NK-92 treated with Interleukin-12 subunit alpha and Interleukin-12 subunit beta, amount 100 ng/mL, for 24 hours (cell line): ENCODE data around the gene CCDC78.
A peak's percentile ranks its signal among the peaks of the same experiment; 100 is the strongest.

Experiments
- DNase-seq: peaks from one replicate; lab custom pipeline; 2025; lab: John Stamatoyannopoulos, UW

CCDC78 gene

DNA sequence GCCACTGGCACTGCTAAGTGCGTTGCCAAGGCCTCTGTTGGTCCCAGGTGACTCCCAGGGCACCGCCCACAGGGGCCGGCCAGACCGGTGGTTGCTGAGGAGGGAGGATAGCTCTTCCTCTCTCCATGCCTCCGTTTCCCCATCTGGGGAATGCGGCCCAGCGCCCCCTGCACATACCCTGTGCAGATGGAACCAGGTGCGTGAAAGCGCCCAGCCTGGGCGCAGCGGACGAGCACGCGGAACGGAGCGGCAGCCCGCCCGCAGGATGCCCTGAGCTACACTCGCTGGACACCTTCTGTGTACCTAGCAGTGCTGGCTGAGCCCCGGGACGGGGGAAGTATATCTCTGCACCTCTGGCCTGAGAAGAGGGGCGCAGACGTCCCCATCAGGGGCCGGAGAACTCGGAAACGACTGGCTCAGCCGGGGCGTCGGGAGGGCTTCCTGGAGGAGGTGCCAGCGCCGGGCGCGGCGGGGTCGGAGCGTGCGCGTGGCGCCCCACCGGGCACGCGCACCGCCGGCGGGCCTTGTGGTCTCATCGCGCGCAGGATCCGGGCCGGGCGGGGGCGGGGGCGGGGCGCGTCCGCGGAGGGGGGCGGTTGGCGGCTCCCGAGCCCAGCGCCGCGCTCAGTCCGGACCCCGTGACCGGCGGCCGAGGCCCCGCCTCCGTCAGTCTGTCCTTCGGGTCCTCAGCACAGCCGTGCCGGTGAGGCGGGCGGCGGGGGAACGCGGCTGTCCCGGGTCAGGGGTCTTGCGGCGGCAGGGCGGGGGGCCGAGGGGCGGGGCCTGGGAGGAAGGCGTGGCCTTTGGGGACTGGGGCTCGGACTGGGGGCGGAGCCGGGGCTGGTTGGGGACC lies at the start of gene CCDC78, which contains the start of gene HAGHL:
CCDC78 (minus strand) TSS at position 6 of the 853 bp plus-strand sequence. CDS start 76 bp downstream, outside the sequence.
HAGHL (plus strand) TSS at position 669 of the 853 bp plus-strand sequence. CDS start 404 bp downstream, outside the sequence.
- DNase-seq: peak; percentile 61

DNA sequence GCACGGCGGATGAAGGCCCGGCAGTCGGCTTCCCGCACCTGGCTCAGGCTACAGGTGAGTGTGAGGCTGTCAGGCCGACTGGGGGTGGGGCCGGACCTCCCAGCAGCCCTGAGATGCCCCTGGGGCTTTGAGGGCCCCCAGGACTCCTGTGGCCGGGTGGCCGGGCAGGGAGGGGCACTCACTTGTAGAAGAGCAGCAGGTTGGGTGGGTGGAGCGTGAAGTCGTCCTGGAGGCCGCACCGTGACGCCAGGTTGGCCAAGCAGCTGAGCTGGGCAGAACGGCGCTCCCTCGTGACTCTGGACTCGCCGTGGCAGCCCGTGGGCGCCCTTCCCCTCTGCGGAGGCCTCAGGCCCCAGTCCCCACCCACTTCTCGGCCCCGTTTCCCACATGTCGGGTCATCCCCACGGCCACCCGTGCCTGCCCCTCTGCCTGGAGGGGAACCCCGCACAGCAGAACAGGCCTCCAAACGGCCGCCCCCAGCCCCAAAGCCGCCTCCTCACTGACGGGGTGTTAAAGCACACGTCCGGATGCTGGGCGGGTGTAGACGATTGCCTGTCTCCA lies 49.1 kb upstream of the CCDC78 start:
- no peak for DNase-seq

GRCh38 chr16:774086-775001 lies 48.1 kb upstream of the CCDC78 start:
- no peak for DNase-seq

DNA sequence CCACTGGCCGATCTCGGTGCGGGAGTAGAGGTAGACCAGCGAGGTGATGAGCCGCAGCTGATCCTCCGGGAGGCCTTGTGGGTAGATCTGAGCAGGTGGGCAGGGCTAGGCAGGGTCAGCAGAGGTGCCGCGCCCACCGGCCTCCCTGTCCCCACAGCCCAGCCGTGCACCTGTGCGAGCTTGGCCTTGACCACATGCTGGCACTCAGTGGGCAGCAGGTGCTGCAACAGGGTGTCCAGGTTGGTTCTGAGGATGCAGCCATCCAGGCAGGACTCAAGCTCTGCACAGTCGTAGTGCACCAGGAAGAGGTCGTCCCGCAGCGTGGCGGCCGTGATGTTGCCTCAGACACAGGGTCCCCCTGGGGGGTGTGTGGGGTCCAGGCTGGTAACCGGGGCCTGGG lies 46.7 kb upstream of the CCDC78 start:
- DNase-seq: no peak

GRCh38 chr16:770411-770810 lies 44.2 kb upstream of the CCDC78 start:
- DNase-seq: no peak

GRCh38 chr16:769934-770333 lies 43.7 kb upstream of the CCDC78 start:
- no peak for DNase-seq

- no peak for DNase-seq
Observed at GRCh38 chr16:769184-769784, 43.0 kb upstream of the CCDC78 start.

GRCh38 chr16:768428-768827 lies 42.2 kb upstream of the CCDC78 start:
- DNase-seq: no peak

- DNase-seq: no peak
Observed at GRCh38 chr16:767743-768235, 41.5 kb upstream of the CCDC78 start.

GRCh38 chr16:766820-767640 lies 40.8 kb upstream of the CCDC78 start:
- no peak for DNase-seq

- no peak for DNase-seq
Observed at GRCh38 chr16:766008-766819, 40.0 kb upstream of the CCDC78 start.

DNA sequence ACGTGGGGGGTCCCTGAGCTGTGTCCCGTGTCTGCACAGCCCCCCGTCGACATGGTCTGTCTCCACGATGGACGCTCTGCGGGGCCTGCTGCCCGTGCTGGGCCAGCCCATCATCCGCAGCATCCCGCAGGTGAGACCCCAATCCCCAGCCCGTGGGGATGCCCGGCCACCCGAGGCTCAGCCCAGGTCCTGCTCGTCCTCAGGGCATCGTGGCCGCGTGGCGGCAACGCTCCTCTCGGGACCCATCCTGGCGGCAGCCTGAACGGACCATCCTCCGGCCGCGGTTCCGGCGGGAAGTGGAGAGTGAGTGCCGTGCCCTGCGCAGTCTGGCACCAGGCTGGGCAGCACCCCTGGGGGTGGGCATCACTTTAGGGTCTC lies 39.2 kb upstream of the CCDC78 start:
- DNase-seq: no peak

DNA sequence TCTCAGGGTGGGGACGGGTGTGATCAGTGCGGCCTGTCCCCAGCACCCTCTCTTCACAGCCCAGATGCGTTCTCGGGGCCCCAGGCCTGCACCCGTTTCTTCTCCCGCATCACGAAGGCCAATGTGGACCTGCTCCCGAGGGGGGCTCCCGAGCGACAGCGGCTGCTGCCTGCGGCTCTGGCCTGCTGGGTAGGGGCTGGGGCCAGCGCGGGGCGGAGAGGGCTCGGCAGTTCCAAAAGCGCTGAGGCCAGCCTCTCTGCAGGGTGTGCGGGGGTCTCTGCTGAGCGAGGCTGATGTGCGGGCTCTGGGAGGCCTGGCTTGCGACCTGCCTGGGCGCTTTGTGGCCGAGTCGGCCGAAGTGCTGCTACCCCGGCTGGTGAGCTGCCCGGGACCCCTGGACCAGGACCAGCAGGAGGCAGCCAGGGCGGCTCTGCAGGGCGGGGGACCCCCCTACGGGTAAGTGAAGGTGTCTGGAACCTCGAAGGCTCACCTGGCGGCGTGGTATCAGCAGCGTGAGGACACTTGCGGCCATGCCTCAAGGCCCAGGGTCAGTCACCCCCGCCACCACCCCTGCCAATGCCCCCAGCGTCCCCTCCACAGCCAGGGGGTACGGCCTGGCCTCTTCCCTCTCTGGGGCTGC lies 38.7 kb upstream of the CCDC78 start:
- no peak for DNase-seq

- no peak for DNase-seq
Observed at GRCh38 chr16:764184-764750, 38.0 kb upstream of the CCDC78 start.

- DNase-seq: no peak
Observed at GRCh38 chr16:763369-764183, 37.3 kb upstream of the CCDC78 start.

DNA sequence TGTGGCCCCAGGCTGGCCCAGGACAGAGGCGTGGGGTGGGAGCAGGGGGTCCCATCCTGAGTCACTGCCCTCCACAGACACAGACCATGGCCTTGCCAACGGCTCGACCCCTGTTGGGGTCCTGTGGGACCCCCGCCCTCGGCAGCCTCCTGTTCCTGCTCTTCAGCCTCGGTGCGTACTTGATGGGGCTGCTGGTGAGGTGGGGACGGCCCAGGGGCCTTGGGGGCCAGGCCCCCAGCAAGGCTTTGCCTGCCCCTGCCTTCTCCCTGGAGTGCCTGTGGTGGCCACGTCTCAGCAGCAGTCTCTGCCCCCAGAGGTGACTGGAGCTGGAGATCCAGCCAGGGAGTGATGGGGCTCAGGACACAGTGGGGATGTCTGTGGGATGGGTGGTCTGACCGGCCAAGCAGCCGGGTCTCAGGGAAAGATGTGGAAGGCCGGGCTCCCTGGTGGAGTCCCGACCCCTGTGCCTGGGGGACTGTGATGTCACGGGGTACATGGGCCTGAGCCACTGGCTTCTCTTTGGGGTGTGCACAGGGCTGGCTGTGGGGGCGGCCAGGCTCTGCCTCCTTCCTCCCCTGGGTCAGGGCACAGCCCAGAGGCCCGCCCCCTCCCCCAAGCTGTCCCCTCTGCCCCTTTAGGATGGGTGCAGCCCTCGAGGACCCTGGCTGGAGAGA lies 36.5 kb upstream of the CCDC78 start:
- no peak for DNase-seq

- DNase-seq: no peak
Observed at GRCh38 chr16:761625-762513, 35.6 kb upstream of the CCDC78 start.
